Heart right ventricle (tissue), 16 donors: ENCODE results near the gene MYH9. TPM values are rescaled to one million over a fixed set of nuclear protein-coding genes. Genes with fewer than 3 reads are reported as not detected.
A peak's percentile ranks its signal among the peaks of the same experiment; 100 is the strongest.

ENCODE experiments used
- ATAC-seq, 8 donors: fragments of 200-7000 bp; cut with Tn5 transposase; one replicate each; pipeline ENCODE4 v1.9.1; 2020; ENCODE audit warnings: mild to moderate bottlenecking in 8 of 8, moderate library complexity in 8 of 8, moderate number of reproducible peaks in 1 of 8
- DNase-seq, 2 donors: peaks; one replicate each; pipeline ENCODE4 v3.0.0-alpha.2; 2020
- H3K27ac ChIP-seq, 10 donors: fragments of 200-600 bp; sonication (generic) in 2 of 10; one replicate each; pipeline versions ENCODE4 v1.5.0 to v1.8.0; 2020 to 2022; ENCODE audit warnings: mild to moderate bottlenecking in 3 of 10
- H3K27me3 ChIP-seq, 7 donors: fragments of 200-600 bp; one replicate each; pipeline ENCODE4 v1.8.0; 2021 to 2022; ENCODE audit warnings: mild to moderate bottlenecking in 2 of 7
- H3K36me3 ChIP-seq, 9 donors: fragments of 200-600 bp; sonication (generic) in 1 of 9; one replicate each; pipeline versions ENCODE4 v1.5.0 to v1.8.0; 2020 to 2022; ENCODE audit warnings: mild to moderate bottlenecking in 2 of 9
- H3K4me1 ChIP-seq, 9 donors: fragments of 200-600 bp; sonication (generic) in 1 of 9; one replicate each; pipeline versions ENCODE4 v1.5.0 to v1.8.0; 2020 to 2022; ENCODE audit warnings: mild to moderate bottlenecking in 4 of 9
- H3K4me3 ChIP-seq, 10 donors: fragments of 200-600 bp; sonication (generic) in 2 of 10; one replicate each; pipeline versions ENCODE4 v1.5.0 to v1.8.0; 2020 to 2022; ENCODE audit warnings: mild to moderate bottlenecking in 7 of 10, moderate library complexity in 2 of 10
- H3K9me3 ChIP-seq, 11 donors: fragments of 200-600 bp in 10 of 11; sonication (generic) in 2 of 11; one replicate each; pipeline versions ENCODE4 v1.5.0 to v1.8.0; 2013 to 2022; ENCODE audit warnings: mild to moderate bottlenecking in 2 of 11, control low read depth in 1 of 11, moderate library complexity in 1 of 11
- WGBS, 2 donors: extraction: QIAGEN DNeasy Blood & Tissue Kit; methylation state at CpG; one replicate each; pipeline ENCODE4 v1.1.7; 2013; ENCODE audit warnings: inconsistent platforms in 1 of 2; 5-methylcytosine and 5-hydroxymethylcytosine counted together
- intact Hi-C, 10 donors: fragments of 100-400 bp; cut with DNase I; formaldehyde crosslinking; loops; one replicate each; pipeline versions ENCODE4 v1.11.1 to v1.14.2; 2022
- polyA plus RNA-seq, 2 donors: library from polyadenylated mRNA; stranded (reverse); fragments of 200-250 nt; gene quantifications; one replicate each; pipeline ENCODE4 v1.2.3, GENCODE V29; 2013
- total RNA-seq, 10 donors: library from RNA; stranded (reverse); fragmentation: NEBNext Ultra II Directional in 3 of 10; extraction: Animal tissue kit (Norgen Biotek cat#: 25700) in 3 of 10; gene quantifications; one replicate each; pipeline versions ENCODE4 v1.2.1 to v1.2.4, GENCODE V29; 2021 to 2023
- TF ChIP-seq, protein P1 (sequence below), 9 donors: fragments of 200-600 bp; sonication (generic) in 2 of 9; IDR thresholded peaks; one replicate each; pipeline versions ENCODE4 v1.5.0 to v1.8.0; 2021 to 2022; ENCODE audit warnings: antibody characterized with exemption in 9 of 9, mild to moderate bottlenecking in 5 of 9, moderate library complexity in 1 of 9
- donor health status: Arrhythmogenic right ventricular cardiomyopathy.
- donor health status: ischemic (EF 13 %, LVEDD 7.1; RV severe dilation, severe dysfunction).
- donor health status: healthy with polysubstance abuse.
- donor health status: DM: no; HTN: yes; CAD: no.
- donor health status: DM: no; HTN: no; CAD: no.
- donor health status: ischemic (EF 25% LVEDD 6.9; RV normal size, moderate dysfunction).
- donor health status: ischemic (EF 25% LVEDD 5.7; RV mildly dilated, moderate dysfunction).
- donor health status: healthy.
- donor health status: DM: yes; HTN: yes; CAD: no.
- donor health status: Ischemic cardiomyopathy.
- donor health status: ischemic (EF 35%, LVEDD 5.7; RV mildly dilated, moderate dysfunction).
- donor health status: nonischemic (EF 11% LVEDD 7.7; RV severe dilation, severe dysfunction).
- donor health status: DM: yes; HTN: yes; CAD: no.
- donor health status: PGD.
- donor health status: ischemic (EF 29% LVEDD 5.4; RV normal size, mild dysfunction).
- donor health status: nonischemic (EF 23%, LVEDD 6.1; RV moderate dilation, normal function).

The MYH9 gene
- total and polyA plus RNA-seq, 12 donors, result 132 to 345 (median 189) TPM

DNA sequence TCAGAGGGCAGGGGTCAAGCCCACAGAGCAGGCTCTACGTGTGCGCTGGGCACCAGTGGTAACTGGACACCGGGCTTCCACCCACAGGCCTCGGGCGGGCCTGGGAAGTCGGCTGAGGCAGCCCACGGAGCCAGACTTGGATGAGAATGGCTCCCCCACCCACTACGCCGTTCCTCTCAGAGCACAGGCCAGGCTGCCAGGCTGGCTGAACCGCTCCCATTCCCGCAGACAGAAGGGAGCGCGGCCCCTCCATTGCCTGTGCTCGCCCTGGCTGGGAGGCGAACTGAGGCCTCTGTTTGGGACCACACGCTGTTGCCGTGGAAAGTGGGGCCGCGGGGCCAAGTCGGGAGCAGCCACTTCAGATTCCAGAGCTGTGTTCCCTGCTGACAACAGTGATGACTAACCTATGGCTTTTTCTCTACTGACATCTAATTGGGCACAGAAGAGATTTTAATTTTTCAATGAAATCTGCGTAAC lies 63.9 kb downstream of the MYH9 start:
- intact Hi-C loops, result loop anchor here in 8 of 10 donors (2.0 to 10.0 kb wide), 10 partner anchors 51 to 148 kb away; partner anchors contain the start of gene MYH9 (in 3 of the 8)
- Histone ChIP-seq H3K27me3 (no peaks in the 10 kb centered on the region), H3K27ac (peak overlapping the region; percentile 84 to 98 (median 96)), H3K36me3 (peaks cover 0 to 100% (median 61%) of the 10 kb centered on the region in 9 donors), H3K4me3 (peak overlapping the region in 2 of 10 donors; percentile 8 to 10), H3K9me3 (no peaks in the 10 kb centered on the region), H3K4me1 (peaks cover 61 to 96% (median 81%) of the 10 kb centered on the region in 9 donors)
- TF ChIP-seq, protein P1, sequence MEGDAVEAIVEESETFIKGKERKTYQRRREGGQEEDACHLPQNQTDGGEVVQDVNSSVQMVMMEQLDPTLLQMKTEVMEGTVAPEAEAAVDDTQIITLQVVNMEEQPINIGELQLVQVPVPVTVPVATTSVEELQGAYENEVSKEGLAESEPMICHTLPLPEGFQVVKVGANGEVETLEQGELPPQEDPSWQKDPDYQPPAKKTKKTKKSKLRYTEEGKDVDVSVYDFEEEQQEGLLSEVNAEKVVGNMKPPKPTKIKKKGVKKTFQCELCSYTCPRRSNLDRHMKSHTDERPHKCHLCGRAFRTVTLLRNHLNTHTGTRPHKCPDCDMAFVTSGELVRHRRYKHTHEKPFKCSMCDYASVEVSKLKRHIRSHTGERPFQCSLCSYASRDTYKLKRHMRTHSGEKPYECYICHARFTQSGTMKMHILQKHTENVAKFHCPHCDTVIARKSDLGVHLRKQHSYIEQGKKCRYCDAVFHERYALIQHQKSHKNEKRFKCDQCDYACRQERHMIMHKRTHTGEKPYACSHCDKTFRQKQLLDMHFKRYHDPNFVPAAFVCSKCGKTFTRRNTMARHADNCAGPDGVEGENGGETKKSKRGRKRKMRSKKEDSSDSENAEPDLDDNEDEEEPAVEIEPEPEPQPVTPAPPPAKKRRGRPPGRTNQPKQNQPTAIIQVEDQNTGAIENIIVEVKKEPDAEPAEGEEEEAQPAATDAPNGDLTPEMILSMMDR (IDR thresholded peaks at IDR 0.05), result no peak
- DNase-seq, result peak; percentile 67 to 74
- peak; percentile 40 to 63 (median 52) for ATAC-seq
- 34 to 37% methylated on average over 21 of the region's 21 CpGs for WGBS, 2 donors

DNA sequence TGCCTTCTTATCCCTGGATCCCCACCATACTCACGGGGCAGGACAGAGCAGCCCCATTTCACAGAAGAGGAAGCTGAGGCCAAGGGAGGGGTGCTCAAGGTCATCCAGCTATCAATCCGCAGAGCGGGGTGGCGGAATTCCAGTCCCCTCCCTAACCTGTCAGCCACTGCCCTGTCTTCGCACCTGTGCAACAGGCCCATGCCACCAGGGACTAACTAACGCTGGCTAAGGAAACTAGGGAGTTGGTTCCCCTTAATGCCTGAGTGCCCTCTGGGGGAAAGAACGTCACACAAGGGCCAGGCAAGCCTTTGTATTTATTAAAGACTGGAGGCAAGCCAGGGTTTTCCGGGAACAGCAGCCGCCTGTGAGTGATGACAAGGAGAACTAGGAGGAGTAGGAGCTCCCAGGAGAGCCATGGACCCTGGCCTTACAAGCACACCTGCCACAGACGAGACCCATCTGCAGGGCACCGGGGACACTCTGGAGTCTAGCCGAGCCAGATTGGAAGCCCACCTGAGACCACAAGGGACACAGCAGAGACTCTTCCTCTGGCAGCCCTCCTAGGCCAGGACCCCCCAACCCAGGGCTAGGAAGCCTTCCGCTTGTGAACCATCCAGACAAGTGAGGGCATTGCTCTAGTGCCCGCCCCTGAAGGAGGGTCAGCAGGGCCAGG lies 64.4 kb downstream of the MYH9 start:
- no peaks in the 10 kb centered on the region for H3K9me3 ChIP-seq
- ATAC-seq, result peak; percentile 43 to 76 (median 67)
- intact Hi-C loops, result loop anchor here in 7 of 10 donors (2.0 to 10.0 kb wide), 7 partner anchors 51 to 149 kb away; partner anchors contain the start of gene MYH9 (in 2 of the 7)
- WGBS, 2 donors, result 30 to 33% methylated on average over 14 of the region's 14 CpGs
- TF ChIP-seq, protein P1 (IDR thresholded peaks at IDR 0.05), result peak in 4 of 9 donors; percentile 7 to 31 (median 16)
- H3K27ac ChIP-seq, result peak overlapping the region; percentile 84 to 98 (median 96)
- peaks cover 4 to 100% (median 67%) of the 10 kb centered on the region in 9 donors for H3K36me3 ChIP-seq
- H3K27me3 ChIP-seq, result no peaks in the 10 kb centered on the region
- peaks cover 55 to 94% (median 75%) of the 10 kb centered on the region in 9 donors for H3K4me1 ChIP-seq
- peak overlapping the region in 2 of 10 donors; percentile 8 to 10 for H3K4me3 ChIP-seq
- DNase-seq, result peak; percentile 62 to 92

DNA sequence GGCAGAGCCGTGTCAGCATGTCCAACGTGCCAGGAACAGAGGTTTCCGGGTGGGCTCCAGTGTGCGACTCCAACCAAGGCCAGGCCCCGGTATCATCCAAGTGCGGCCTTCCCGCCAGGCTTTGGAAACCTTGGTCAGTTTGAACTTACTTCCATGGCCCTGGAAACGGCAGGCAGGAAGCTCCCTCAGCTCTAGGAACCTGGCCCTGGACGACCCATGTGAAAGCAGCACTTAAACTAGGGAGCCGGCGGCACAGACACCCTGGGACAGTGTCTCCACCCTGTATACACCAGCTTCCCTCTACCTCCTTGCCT lies 65.2 kb downstream of the MYH9 start:
- intact Hi-C loops, result loop anchor here in 7 of 10 donors (2.0 to 10.0 kb wide), 7 partner anchors 52 to 150 kb away; partner anchors contain the start of gene MYH9 (in 2 of the 7)
- no peaks in the 10 kb centered on the region for H3K27me3 ChIP-seq
- TF ChIP-seq, protein P1 (IDR thresholded peaks at IDR 0.05), result no peak
- H3K9me3 ChIP-seq, result no peaks in the 10 kb centered on the region
- H3K4me1 ChIP-seq, result peaks cover 49 to 90% (median 68%) of the 10 kb centered on the region in 9 donors
- 78% methylated on average over 11 of the region's 11 CpGs for WGBS, 2 donors
- peak overlapping the region; percentile 84 to 98 (median 96) for H3K27ac ChIP-seq
- ATAC-seq (no peak), DNase-seq (no peak)
- H3K4me3 ChIP-seq, result no peak overlapping the region
- H3K36me3 ChIP-seq, result peaks cover 8 to 100% (median 74%) of the 10 kb centered on the region in 9 donors

DNA sequence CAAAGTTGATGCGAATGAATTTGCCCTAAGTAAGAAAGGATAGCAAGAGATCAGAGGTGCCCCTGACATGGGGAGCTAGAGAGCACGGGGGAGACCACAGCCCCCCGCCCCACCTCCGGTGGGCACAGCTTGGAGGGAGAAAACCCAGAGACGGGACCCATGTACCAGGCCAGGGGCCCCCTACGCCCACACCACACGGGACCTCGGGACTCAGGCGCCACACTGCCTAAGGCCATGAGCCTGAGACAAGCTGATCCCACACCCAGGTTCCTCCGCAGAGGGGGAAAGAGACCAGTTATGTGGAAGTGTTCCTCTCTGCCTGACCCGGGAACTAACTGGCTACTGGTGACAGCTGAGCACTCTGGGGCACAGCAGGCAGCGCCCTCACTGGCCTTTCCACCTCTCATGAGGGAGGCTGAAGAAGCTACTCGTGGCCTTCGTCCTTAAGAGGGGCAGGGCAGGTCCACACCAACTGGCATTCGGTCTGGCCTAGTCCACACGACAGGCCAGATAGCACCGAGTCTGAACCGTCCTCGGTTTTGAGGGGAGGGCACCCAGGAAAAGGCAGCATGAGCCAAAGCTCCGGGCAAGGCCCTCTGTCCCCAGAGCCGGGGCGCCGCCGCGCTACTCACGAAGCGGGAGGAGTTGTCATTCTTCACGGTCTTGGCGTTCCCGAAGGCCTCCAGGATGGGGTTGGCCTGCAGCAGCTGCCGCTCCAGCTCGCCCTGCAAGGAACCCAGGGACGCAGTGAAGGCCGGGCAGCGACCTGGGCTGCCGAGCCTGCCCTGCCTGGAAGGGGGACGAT lies 65.8 kb downstream of the MYH9 start:
- no peak for ATAC-seq
- no peaks in the 10 kb centered on the region for H3K9me3 ChIP-seq
- DNase-seq, result no peak
- peak overlapping the region; percentile 84 to 98 (median 96) for H3K27ac ChIP-seq
- peaks cover 46 to 85% (median 62%) of the 10 kb centered on the region in 9 donors for H3K4me1 ChIP-seq
- 90% methylated on average over 37 of the region's 37 CpGs for WGBS, 2 donors
- H3K4me3 ChIP-seq, result no peak overlapping the region
- no peaks in the 10 kb centered on the region for H3K27me3 ChIP-seq
- intact Hi-C loops, result loop anchor here in 7 of 10 donors (2.0 to 10.0 kb wide), 7 partner anchors 53 to 150 kb away; partner anchors contain the start of gene MYH9 (in 2 of the 7)
- TF ChIP-seq, protein P1 (IDR thresholded peaks at IDR 0.05), result no peak
- H3K36me3 ChIP-seq, result peaks cover 9 to 100% (median 78%) of the 10 kb centered on the region in 9 donors
